OCI-LY3 (cell line): Measurements from ENCODE around the gene TAPT1.

Experiments used
- H2AFZ ChIP-seq: fragments of 200-600, 300-600 bp; shearing (Covaris generic); 2 replicates; pipeline ENCODE4 v1.6.0; 2014; ENCODE audit warnings: antibody characterized with exemption, low read depth, low read length
- H3K27ac ChIP-seq: fragments of 200-600, 300-600 bp; sonication (generic); 2 replicates; pipeline ENCODE4 v1.5.1; 2014; ENCODE audit warnings: mild to moderate bottlenecking, low read length, moderate library complexity, mixed read lengths
- H3K27me3 ChIP-seq: fragments of 200-600, 300-600 bp; sonication (generic); 2 replicates; pipeline ENCODE4 v1.6.1; 2014; ENCODE audit warnings: low read depth, low read length, mixed read lengths
- H3K36me3 ChIP-seq: fragments of 200-600, 300-600 bp; sonication (generic); replicated peaks from 2 replicates; pipeline ENCODE3; 2014; ENCODE audit warnings: low read depth, low read length, mixed read lengths
- H3K4me1 ChIP-seq: fragments of 300-600, 200-600 bp; sonication (generic); 2 replicates; pipeline ENCODE4 v1.6.1; 2014; ENCODE audit warnings: low read length, mixed read lengths
- H3K4me2 ChIP-seq: fragments of 200-600, 300-600 bp; sonication (generic); 2 replicates; pipeline ENCODE4 v1.6.1; 2014; ENCODE audit warnings: low read length, mixed read lengths
- H3K4me3 ChIP-seq: fragments of 300-600, 200-600 bp; sonication (generic); 2 replicates; pipeline ENCODE4 v1.5.1; 2014; ENCODE audit warnings: antibody characterized with exemption, mild to moderate bottlenecking, low read length, moderate library complexity
- H3K79me2 ChIP-seq: fragments of 300-600, 200-600 bp; shearing (Covaris generic); 2 replicates; pipeline ENCODE4 v1.6.1; 2014; ENCODE audit warnings: mild to moderate bottlenecking, low read length, mixed read lengths
- H3K9ac ChIP-seq: fragments of 300-600, 200-600 bp; shearing (Covaris generic); 2 replicates; pipeline ENCODE4 v1.6.0; 2014; ENCODE audit warnings: mild to moderate bottlenecking, low read length, moderate library complexity
- H3K9me3 ChIP-seq: fragments of 200-600, 300-600 bp; shearing (Covaris generic); 2 replicates; pipeline ENCODE4 v1.6.1; 2014; ENCODE audit warnings: low read length, mixed read lengths; ENCODE audit not compliant: insufficient read depth
- H4K20me1 ChIP-seq: fragments of 200-600, 300-600 bp; sonication (generic); 2 replicates; pipeline ENCODE4 v1.6.1; 2016; ENCODE audit warnings: low read length, mixed read lengths; ENCODE audit not compliant: insufficient read depth
- EZH2phosphoT487 ChIP-seq: fragments of 200-600 bp; shearing (Covaris generic); IDR thresholded peaks from 2 replicates; pipeline ENCODE4 v1.6.1; 2018; ENCODE audit warnings: antibody characterized with exemption, mixed run types, low read depth
- TF ChIP-seq, protein P1 (sequence below): fragments of 200-600, 300-600 bp; sonication (generic); IDR thresholded peaks from 2 replicates; pipeline ENCODE4 v1.5.1; 2014; ENCODE audit warnings: antibody characterized with exemption, low read length, low read depth

The TAPT1 gene

GRCh38 chr4:16123356-16124084 lies 102.8 kb downstream of the TAPT1 start:
- H3K4me2 ChIP-seq, result no peak overlapping the region
- no peaks in the 10 kb centered on the region for H4K20me1 ChIP-seq
- TF ChIP-seq, protein P1, sequence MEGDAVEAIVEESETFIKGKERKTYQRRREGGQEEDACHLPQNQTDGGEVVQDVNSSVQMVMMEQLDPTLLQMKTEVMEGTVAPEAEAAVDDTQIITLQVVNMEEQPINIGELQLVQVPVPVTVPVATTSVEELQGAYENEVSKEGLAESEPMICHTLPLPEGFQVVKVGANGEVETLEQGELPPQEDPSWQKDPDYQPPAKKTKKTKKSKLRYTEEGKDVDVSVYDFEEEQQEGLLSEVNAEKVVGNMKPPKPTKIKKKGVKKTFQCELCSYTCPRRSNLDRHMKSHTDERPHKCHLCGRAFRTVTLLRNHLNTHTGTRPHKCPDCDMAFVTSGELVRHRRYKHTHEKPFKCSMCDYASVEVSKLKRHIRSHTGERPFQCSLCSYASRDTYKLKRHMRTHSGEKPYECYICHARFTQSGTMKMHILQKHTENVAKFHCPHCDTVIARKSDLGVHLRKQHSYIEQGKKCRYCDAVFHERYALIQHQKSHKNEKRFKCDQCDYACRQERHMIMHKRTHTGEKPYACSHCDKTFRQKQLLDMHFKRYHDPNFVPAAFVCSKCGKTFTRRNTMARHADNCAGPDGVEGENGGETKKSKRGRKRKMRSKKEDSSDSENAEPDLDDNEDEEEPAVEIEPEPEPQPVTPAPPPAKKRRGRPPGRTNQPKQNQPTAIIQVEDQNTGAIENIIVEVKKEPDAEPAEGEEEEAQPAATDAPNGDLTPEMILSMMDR, result no peak
- TF ChIP-seq EZH2phosphoT487, result no peak
- H3K36me3 ChIP-seq, result no peaks in the 10 kb centered on the region
- H3K27ac ChIP-seq, result no peak overlapping the region
- H3K79me2 ChIP-seq, result no peaks in the 10 kb centered on the region
- no peaks in the 10 kb centered on the region for H3K27me3 ChIP-seq
- H3K9me3 ChIP-seq, result no peaks in the 10 kb centered on the region
- no peak overlapping the region for H2AFZ ChIP-seq
- H3K4me3 ChIP-seq, result no peak overlapping the region
- no peak overlapping the region for H3K9ac ChIP-seq
- no peaks in the 10 kb centered on the region for H3K4me1 ChIP-seq

DNA sequence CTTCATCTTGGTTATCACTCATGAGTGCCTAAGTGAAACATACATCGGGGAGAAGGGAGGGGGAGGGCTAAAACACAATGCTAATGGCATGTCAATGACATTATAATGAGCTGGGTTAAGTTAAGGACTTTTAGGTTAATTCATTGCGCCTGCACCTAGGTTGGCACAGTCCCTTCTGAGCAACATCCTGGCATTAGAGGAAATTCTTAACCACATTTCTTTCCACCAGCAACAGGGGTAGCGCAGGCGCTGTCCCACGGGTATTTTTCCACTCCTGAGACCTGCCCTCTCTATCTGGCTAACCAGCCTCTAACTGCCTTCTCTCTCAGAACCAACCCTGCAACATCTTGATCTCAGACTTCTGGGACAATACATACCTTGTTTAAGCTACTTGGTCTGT lies 103.5 kb downstream of the TAPT1 start:
- H2AFZ ChIP-seq, result no peak overlapping the region
- no peak overlapping the region for H3K27ac ChIP-seq
- H3K4me2 ChIP-seq, result no peak overlapping the region
- no peaks in the 10 kb centered on the region for H3K36me3 ChIP-seq
- H3K4me1 ChIP-seq, result no peaks in the 10 kb centered on the region
- no peaks in the 10 kb centered on the region for H4K20me1 ChIP-seq
- H3K9ac ChIP-seq, result no peak overlapping the region
- H3K27me3 ChIP-seq, result no peaks in the 10 kb centered on the region
- no peaks in the 10 kb centered on the region for H3K9me3 ChIP-seq
- H3K79me2 ChIP-seq, result no peaks in the 10 kb centered on the region
- H3K4me3 ChIP-seq, result no peak overlapping the region
- TF ChIP-seq, protein P1, result no peak
- no peak for TF ChIP-seq EZH2phosphoT487

DNA sequence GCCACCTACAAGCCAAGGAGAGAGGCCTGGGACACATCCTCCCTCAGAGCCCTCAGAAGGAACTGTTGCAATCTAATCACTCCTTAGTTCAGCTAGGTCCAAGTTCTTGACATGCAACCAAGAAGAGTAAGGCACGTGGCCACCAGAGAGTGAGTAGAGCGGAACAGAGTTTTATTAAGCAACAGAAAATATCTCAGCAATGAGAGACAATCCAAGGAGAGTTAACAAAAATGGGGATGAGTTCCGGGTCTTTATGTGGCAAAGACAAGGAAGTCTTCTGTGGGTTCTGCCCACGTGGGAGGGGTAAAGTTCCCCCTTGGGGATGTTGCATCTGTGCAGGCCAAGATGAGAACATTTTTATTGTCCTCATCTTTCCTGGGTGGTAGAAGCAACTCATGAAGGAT lies 104.0 kb downstream of the TAPT1 start:
- Histone ChIP-seq H3K4me1 (no peaks in the 10 kb centered on the region), H3K9ac (no peak overlapping the region), H3K4me3 (no peak overlapping the region), H2AFZ (no peak overlapping the region), H3K9me3 (no peaks in the 10 kb centered on the region), H3K4me2 (no peak overlapping the region), H3K27ac (no peak overlapping the region), H3K36me3 (no peaks in the 10 kb centered on the region), H3K79me2 (no peaks in the 10 kb centered on the region), H3K27me3 (no peaks in the 10 kb centered on the region), H4K20me1 (no peaks in the 10 kb centered on the region)
- TF ChIP-seq, protein P1, result no peak
- no peak for TF ChIP-seq EZH2phosphoT487

GRCh38 chr4:16120720-16121119 lies 105.6 kb downstream of the TAPT1 start:
- H3K4me1 ChIP-seq, result no peaks in the 10 kb centered on the region
- H3K79me2 ChIP-seq, result no peaks in the 10 kb centered on the region
- H3K36me3 ChIP-seq, result no peaks in the 10 kb centered on the region
- H3K9me3 ChIP-seq, result no peaks in the 10 kb centered on the region
- no peak overlapping the region for H3K4me2 ChIP-seq
- no peak for TF ChIP-seq EZH2phosphoT487
- TF ChIP-seq, protein P1, result no peak
- peak overlapping the region; percentile 60; the same call in 1 of the 2 replicates for H2AFZ ChIP-seq
- no peaks in the 10 kb centered on the region for H4K20me1 ChIP-seq
- no peak overlapping the region for H3K4me3 ChIP-seq
- no peak overlapping the region for H3K27ac ChIP-seq
- no peak overlapping the region for H3K9ac ChIP-seq
- no peaks in the 10 kb centered on the region for H3K27me3 ChIP-seq
